A549 (cell line): ENCODE measurements around the gene LMBR1L.

ENCODE experiments used
- CHD2 ChIP-seq: fragments of 150-350 bp; IDR thresholded peaks from 2 replicates; pipeline ENCODE4 v1.6.1; 2014; ENCODE audit warnings: low read length; ENCODE audit not compliant: partially characterized antibody
- CTCF ChIP-seq: fragments of >200 bp; sonication (Bioruptor Twin); formaldehyde crosslinking; IDR thresholded peaks from 3 replicates; pipeline ENCODE4 v1.5.1; 2016
- KDM5A ChIP-seq: fragments of 200-600 bp; sonication (generic); IDR thresholded peaks from 2 replicates; pipeline ENCODE4 v1.6.1; 2016; ENCODE audit warnings: antibody characterized with exemption, mild to moderate bottlenecking
- POLR2A ChIP-seq: IDR thresholded peaks from 2 replicates; pipeline ENCODE4 v1.6.1; 2012; ENCODE audit warnings: mild to moderate bottlenecking, low read length
- USF2 ChIP-seq: fragments of 450-650 bp; IDR thresholded peaks from 2 replicates; pipeline ENCODE4 v1.6.1; 2014; ENCODE audit warnings: antibody characterized with exemption
- ZNF302 ChIP-seq: fragments of 250-450 bp; sonication (Bioruptor Pico); IDR thresholded peaks from 2 replicates; pipeline ENCODE4 v1.9.0; 2021; ENCODE audit warnings: inconsistent platforms, mild to moderate bottlenecking, moderate library complexity

GRCh38 chr12:49108958-49109404, 1.7 kb downstream of the LMBR1L start:
- TF ChIP-seq CHD2 (no peak), USF2 (no peak), KDM5A (no peak), POLR2A (no peak), ZNF302 (CRISPR knock-in tag) (no peak), CTCF (no peak)
